GM12878 (cell line): ENCODE measurements around the gene MBOAT7.

Experiments used
- ATF3 ChIP-seq: IDR thresholded peaks from 2 replicates; pipeline ENCODE4 v1.6.1; 2011; ENCODE audit warnings: low read depth, mild to moderate bottlenecking, low read length, moderate library complexity, borderline replicate concordance; ENCODE audit errors: extremely low read depth
- ATF7 ChIP-seq: fragments of 450-650 bp; IDR thresholded peaks from 2 replicates; pipeline ENCODE4 v1.6.1; 2016; ENCODE audit warnings: low read depth, mild to moderate bottlenecking
- CTCF ChIP-seq, 3 experiments: IDR thresholded peaks in 2 of 3; conservative IDR thresholded peaks in 1 of 3; 2 replicates each; pipeline ENCODE4 v1.5.1; 2011; ENCODE audit warnings: low read depth in 3 of 3, low read length in 3 of 3, mild to moderate bottlenecking in 3 of 3, control low read depth in 2 of 3, moderate library complexity in 2 of 3, inconsistent platforms in 1 of 3, mixed read lengths in 1 of 3; ENCODE audit not compliant: control insufficient read depth in 2 of 3, insufficient read depth in 1 of 3; ENCODE audit errors: extremely low read depth in 1 of 3
- JUND ChIP-seq: IDR thresholded peaks from 2 replicates; pipeline ENCODE4 v1.6.1; 2012; ENCODE audit warnings: low read depth, mild to moderate bottlenecking, low read length, improper control_type of control experiment, moderate library complexity
- POLR2AphosphoS5 ChIP-seq: IDR thresholded peaks from 2 replicates; pipeline ENCODE4 v1.6.1; 2011; ENCODE audit warnings: mild to moderate bottlenecking, low read length, inconsistent platforms
- ZNF274 ChIP-seq: IDR thresholded peaks from one replicate; pipeline ENCODE4 v1.8.0; 2011; ENCODE audit not compliant: insufficient read length, insufficient read depth

- TF ChIP-seq POLR2AphosphoS5 (no peak), CTCF (IDR thresholded peaks at IDR 0.05 in 2 of 3, conservative IDR thresholded peaks at IDR 0.05 in 1 of 3; ENCODE audit: control insufficient read depth in 2 of 3, extremely low read depth in 1 of 3, insufficient read depth in 1 of 3, low read depth in 3 of 3, low read length in 3 of 3) (no peak), JUND (no peak), ATF7 (no peak), ATF3 (no peak), ZNF274 (no peak)
These were observed 8.7 kb downstream of the MBOAT7 start for GRCh38 chr19:54180691-54181091.
